ENCODE data around the gene FNDC3B.

DNA sequence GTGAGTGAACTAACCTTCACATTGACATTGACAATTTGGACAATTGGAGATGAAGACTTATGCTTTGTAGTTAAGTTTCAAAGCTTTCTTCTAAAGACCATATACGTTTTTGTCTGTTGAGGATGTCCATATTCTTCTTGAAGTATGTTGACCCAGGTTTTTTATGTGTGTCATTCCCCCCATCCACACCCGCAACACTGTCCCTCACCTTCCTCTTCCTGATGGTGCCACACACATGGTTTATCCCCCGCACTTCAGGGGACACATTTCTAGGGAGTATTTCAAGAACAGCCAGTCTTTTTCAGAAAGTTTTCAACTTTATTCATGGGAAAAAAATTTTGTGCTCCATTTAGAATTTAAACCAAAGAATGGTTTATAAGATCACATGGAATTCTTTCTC is 303.7 kb downstream of the FNDC3B start:
- TF ChIP-seq, protein P1, sequence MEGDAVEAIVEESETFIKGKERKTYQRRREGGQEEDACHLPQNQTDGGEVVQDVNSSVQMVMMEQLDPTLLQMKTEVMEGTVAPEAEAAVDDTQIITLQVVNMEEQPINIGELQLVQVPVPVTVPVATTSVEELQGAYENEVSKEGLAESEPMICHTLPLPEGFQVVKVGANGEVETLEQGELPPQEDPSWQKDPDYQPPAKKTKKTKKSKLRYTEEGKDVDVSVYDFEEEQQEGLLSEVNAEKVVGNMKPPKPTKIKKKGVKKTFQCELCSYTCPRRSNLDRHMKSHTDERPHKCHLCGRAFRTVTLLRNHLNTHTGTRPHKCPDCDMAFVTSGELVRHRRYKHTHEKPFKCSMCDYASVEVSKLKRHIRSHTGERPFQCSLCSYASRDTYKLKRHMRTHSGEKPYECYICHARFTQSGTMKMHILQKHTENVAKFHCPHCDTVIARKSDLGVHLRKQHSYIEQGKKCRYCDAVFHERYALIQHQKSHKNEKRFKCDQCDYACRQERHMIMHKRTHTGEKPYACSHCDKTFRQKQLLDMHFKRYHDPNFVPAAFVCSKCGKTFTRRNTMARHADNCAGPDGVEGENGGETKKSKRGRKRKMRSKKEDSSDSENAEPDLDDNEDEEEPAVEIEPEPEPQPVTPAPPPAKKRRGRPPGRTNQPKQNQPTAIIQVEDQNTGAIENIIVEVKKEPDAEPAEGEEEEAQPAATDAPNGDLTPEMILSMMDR (IDR thresholded peaks at IDR 0.05; ENCODE audit: insufficient read depth, low read length, poor library complexity, severe bottlenecking) = no peak
- TF ChIP-seq EZH2phosphoT487 (conservative IDR thresholded peaks at IDR 0.05; ENCODE audit: low read length) = no peak

All from SU-DHL-6 (cell line).